Panc1 (cell line): ENCODE results near the gene STK39. TPM values are rescaled to one million over a fixed set of nuclear protein-coding genes. Genes with fewer than 3 reads are reported as not detected.

Experiments
- ATAC-seq: fragments of 200-7000 bp; cut with Tn5 transposase; 2 replicates; pipeline ENCODE4 v1.9.1; 2020; ENCODE audit warnings: mild to moderate bottlenecking, moderate library complexity
- BruUV-seq: library from RNA; stranded (reverse); fragments of 400-500 nt; replicated peaks from 2 replicates; lab custom pipeline; 2021; lab: Mats Ljungman, UMichigan
- CTCF ChIA-PET: fragments of 300-600 bp; sonication (Branson Sonifier 250); formaldehyde crosslinking; loops from one replicate; lab custom pipeline; 2022; ENCODE audit warnings: antibody characterized with exemption; lab: Charles Lee
- POLR2A ChIA-PET: fragments of 300-600 bp; sonication (Branson Sonifier 250); formaldehyde crosslinking; loops from one replicate; lab custom pipeline; 2022; ENCODE audit warnings: antibody characterized with exemption; lab: Charles Lee
- DNase-seq: peaks from one replicate; pipeline ENCODE4 v3.0.0-alpha.2; 2010; ENCODE audit warnings: low read depth, low spot score
- H3K27ac ChIP-seq: 2 replicates; pipeline ENCODE4 v1.5.1; 2011; ENCODE audit warnings: mild to moderate bottlenecking, low read length, inconsistent platforms
- H3K27me3 ChIP-seq: fragments of 200-500 bp; sonication (Bioruptor generic); 2 replicates; pipeline ENCODE4 v1.6.0; 2014; ENCODE audit warnings: low read length, inconsistent platforms; ENCODE audit not compliant: control insufficient read depth, insufficient read depth
- H3K36me3 ChIP-seq: fragments of 200-500 bp; sonication (Bioruptor generic); 2 replicates; pipeline ENCODE4 v1.5.1; 2014; ENCODE audit warnings: inconsistent platforms, mild to moderate bottlenecking, low read length, moderate library complexity; ENCODE audit not compliant: control insufficient read depth, insufficient read depth
- H3K4me1 ChIP-seq: 2 replicates; pipeline ENCODE4 v1.5.1; 2011; ENCODE audit warnings: inconsistent platforms, mild to moderate bottlenecking, low read length, moderate library complexity; ENCODE audit not compliant: control insufficient read depth, insufficient read depth
- H3K4me3 ChIP-seq, 2 experiments: 2 replicates each; pipeline ENCODE4 v1.5.1; 2011 to 2012; ENCODE audit warnings: low read depth in 2 of 2, low read length in 2 of 2, mild to moderate bottlenecking in 2 of 2, inconsistent platforms in 1 of 2, moderate library complexity in 1 of 2
- H3K9me3 ChIP-seq: fragments of 200-500 bp; sonication (Bioruptor generic); 2 replicates; pipeline ENCODE4 v1.5.1; 2014; ENCODE audit warnings: low read depth, mild to moderate bottlenecking, inconsistent platforms, low read length, moderate library complexity; ENCODE audit not compliant: control insufficient read depth, insufficient read depth
- CTCF ChIP-seq: fragments of 450-650 bp; IDR thresholded peaks from 2 replicates; pipeline ENCODE4 v1.5.1; 2017; ENCODE audit warnings: mild to moderate bottlenecking
- POLR2AphosphoS5 ChIP-seq: IDR thresholded peaks from 2 replicates; pipeline ENCODE4 v1.6.1; 2012; ENCODE audit warnings: mild to moderate bottlenecking, low read depth, low read length, moderate library complexity
- SIN3A ChIP-seq: IDR thresholded peaks from 2 replicates; pipeline ENCODE4 v1.6.1; 2012; ENCODE audit warnings: low read depth, mild to moderate bottlenecking, low read length, moderate library complexity, borderline replicate concordance; ENCODE audit not compliant: insufficient read depth
- TCF7L2 ChIP-seq: IDR thresholded peaks from 2 replicates; pipeline ENCODE4 v1.6.1; 2011; ENCODE audit warnings: mild to moderate bottlenecking, low read depth, low read length, inconsistent platforms
- in situ Hi-C: cut with HindIII; loops from 2 replicates; pipeline ENCODE4 v1.10.0; 2016; ENCODE audit warnings: low sequenced_read_pairs, low pct_unique_long_range_greater_than_20kb
- intact Hi-C: fragments of 100-400 bp; cut with micrococcal nuclease; formaldehyde crosslinking; loops from one replicate; pipeline ENCODE4 v1.10.0; 2022; ENCODE audit not compliant: unreplicated experiment
- total RNA-seq: library from RNA; stranded (reverse); gene quantifications from one replicate; pipeline ENCODE4 v1.2.1, GENCODE V29; 2021; ENCODE audit not compliant: unreplicated experiment
- TF ChIP-seq, protein P1 (sequence below), 2 experiments: IDR thresholded peaks; 2 replicates each; pipeline ENCODE4 v1.6.1; 2011 to 2012; ENCODE audit warnings: low read depth in 2 of 2, control low read depth in 1 of 2, low read length in 1 of 2, mild to moderate bottlenecking in 1 of 2, moderate library complexity in 1 of 2; ENCODE audit not compliant: insufficient read depth in 1 of 2

The STK39 gene
- total RNA-seq, 1 experiment from 2014 or later, result 14.0 TPM

GRCh38 chr2:168140892-168141291 lies 106.5 kb downstream of the STK39 start:
- TF ChIP-seq POLR2AphosphoS5 (no peak), TCF7L2 (no peak), CTCF (no peak), SIN3A (no peak)
- TF ChIP-seq, protein P1, sequence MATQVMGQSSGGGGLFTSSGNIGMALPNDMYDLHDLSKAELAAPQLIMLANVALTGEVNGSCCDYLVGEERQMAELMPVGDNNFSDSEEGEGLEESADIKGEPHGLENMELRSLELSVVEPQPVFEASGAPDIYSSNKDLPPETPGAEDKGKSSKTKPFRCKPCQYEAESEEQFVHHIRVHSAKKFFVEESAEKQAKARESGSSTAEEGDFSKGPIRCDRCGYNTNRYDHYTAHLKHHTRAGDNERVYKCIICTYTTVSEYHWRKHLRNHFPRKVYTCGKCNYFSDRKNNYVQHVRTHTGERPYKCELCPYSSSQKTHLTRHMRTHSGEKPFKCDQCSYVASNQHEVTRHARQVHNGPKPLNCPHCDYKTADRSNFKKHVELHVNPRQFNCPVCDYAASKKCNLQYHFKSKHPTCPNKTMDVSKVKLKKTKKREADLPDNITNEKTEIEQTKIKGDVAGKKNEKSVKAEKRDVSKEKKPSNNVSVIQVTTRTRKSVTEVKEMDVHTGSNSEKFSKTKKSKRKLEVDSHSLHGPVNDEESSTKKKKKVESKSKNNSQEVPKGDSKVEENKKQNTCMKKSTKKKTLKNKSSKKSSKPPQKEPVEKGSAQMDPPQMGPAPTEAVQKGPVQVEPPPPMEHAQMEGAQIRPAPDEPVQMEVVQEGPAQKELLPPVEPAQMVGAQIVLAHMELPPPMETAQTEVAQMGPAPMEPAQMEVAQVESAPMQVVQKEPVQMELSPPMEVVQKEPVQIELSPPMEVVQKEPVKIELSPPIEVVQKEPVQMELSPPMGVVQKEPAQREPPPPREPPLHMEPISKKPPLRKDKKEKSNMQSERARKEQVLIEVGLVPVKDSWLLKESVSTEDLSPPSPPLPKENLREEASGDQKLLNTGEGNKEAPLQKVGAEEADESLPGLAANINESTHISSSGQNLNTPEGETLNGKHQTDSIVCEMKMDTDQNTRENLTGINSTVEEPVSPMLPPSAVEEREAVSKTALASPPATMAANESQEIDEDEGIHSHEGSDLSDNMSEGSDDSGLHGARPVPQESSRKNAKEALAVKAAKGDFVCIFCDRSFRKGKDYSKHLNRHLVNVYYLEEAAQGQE (IDR thresholded peaks at IDR 0.05; ENCODE audit: insufficient read depth in 1 of 2, low read depth in 2 of 2, low read length in 1 of 2), result no peak
- BruUV-seq, result no TSS peak
- in situ Hi-C loops, result no loop called here
- H3K4me3 ChIP-seq, result no peak overlapping the region
- no peaks in the 10 kb centered on the region for H3K36me3 ChIP-seq
- H3K9me3 ChIP-seq, result no peaks in the 10 kb centered on the region
- no peaks in the 10 kb centered on the region for H3K27me3 ChIP-seq
- ChIA-PET CTCF (no interaction called here), POLR2A (no interaction called here)
- DNase-seq (no peak), ATAC-seq (no peak)
- no peaks in the 10 kb centered on the region for H3K4me1 ChIP-seq
- H3K27ac ChIP-seq, result no peak overlapping the region
- intact Hi-C loops, result no loop called here

GRCh38 chr2:168139852-168140251 lies 107.5 kb downstream of the STK39 start:
- DNase-seq (no peak), ATAC-seq (no peak)
- Histone ChIP-seq H3K4me3 (no peak overlapping the region), H3K9me3 (no peaks in the 10 kb centered on the region), H3K27me3 (no peaks in the 10 kb centered on the region), H3K27ac (no peak overlapping the region), H3K4me1 (no peaks in the 10 kb centered on the region), H3K36me3 (no peaks in the 10 kb centered on the region)
- in situ Hi-C loops (no loop called here), intact Hi-C loops (loop anchor here (5.0 to 10.0 kb wide), 2 partner anchors 197 to 775 kb away; no protein-coding TSS in a partner anchor)
- BruUV-seq, result no TSS peak
- ChIA-PET CTCF (no interaction called here), POLR2A (no interaction called here)
- TF ChIP-seq SIN3A (no peak), POLR2AphosphoS5 (no peak), CTCF (no peak), TCF7L2 (no peak)
- TF ChIP-seq, protein P1 (IDR thresholded peaks at IDR 0.05; ENCODE audit: insufficient read depth in 1 of 2, low read depth in 2 of 2, low read length in 1 of 2), result no peak
